WERI-Rb-1 (cell line): ENCODE results near the gene PLEKHA6.

Experiments
- DNase-seq: peaks from one replicate; pipeline ENCODE4 v3.0.0-alpha.2; 2020
- H3K27ac ChIP-seq: fragments of 250-450 bp; sonication (Bioruptor Pico); 2 replicates; pipeline ENCODE4 v1.5.1; 2020; ENCODE audit warnings: mild to moderate bottlenecking, moderate library complexity
- H3K27me3 ChIP-seq: fragments of 250-450 bp; sonication (Bioruptor Pico); 2 replicates; pipeline ENCODE4 v1.5.1; 2021; ENCODE audit warnings: mild to moderate bottlenecking, low read depth, moderate library complexity; ENCODE audit not compliant: insufficient read depth, severe bottlenecking
- H3K36me3 ChIP-seq: fragments of 250-450 bp; sonication (Bioruptor Pico); 2 replicates; pipeline ENCODE4 v1.5.1; 2020; ENCODE audit warnings: mild to moderate bottlenecking, moderate library complexity
- H3K4me3 ChIP-seq: 2 replicates; pipeline ENCODE4 v1.5.1; 2011; ENCODE audit warnings: low read depth, mild to moderate bottlenecking, control low read depth, low read length
- H3K9me3 ChIP-seq: fragments of 250-450 bp; sonication (Bioruptor Pico); 2 replicates; pipeline ENCODE4 v1.5.1; 2021; ENCODE audit warnings: mild to moderate bottlenecking, moderate library complexity; ENCODE audit not compliant: severe bottlenecking
- TF ChIP-seq, protein P1 (sequence below): IDR thresholded peaks from 2 replicates; pipeline ENCODE4 v1.5.1; 2011; ENCODE audit warnings: low read depth, mild to moderate bottlenecking, control low read depth, inconsistent platforms, low read length

The PLEKHA6 gene

GRCh38 chr1:204271970-204272369, 87.8 kb downstream of the PLEKHA6 start:
- no peak overlapping the region for H3K4me3 ChIP-seq
- TF ChIP-seq, protein P1, sequence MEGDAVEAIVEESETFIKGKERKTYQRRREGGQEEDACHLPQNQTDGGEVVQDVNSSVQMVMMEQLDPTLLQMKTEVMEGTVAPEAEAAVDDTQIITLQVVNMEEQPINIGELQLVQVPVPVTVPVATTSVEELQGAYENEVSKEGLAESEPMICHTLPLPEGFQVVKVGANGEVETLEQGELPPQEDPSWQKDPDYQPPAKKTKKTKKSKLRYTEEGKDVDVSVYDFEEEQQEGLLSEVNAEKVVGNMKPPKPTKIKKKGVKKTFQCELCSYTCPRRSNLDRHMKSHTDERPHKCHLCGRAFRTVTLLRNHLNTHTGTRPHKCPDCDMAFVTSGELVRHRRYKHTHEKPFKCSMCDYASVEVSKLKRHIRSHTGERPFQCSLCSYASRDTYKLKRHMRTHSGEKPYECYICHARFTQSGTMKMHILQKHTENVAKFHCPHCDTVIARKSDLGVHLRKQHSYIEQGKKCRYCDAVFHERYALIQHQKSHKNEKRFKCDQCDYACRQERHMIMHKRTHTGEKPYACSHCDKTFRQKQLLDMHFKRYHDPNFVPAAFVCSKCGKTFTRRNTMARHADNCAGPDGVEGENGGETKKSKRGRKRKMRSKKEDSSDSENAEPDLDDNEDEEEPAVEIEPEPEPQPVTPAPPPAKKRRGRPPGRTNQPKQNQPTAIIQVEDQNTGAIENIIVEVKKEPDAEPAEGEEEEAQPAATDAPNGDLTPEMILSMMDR: no peak
- no peaks in the 10 kb centered on the region for H3K27me3 ChIP-seq
- no peak for DNase-seq
- H3K27ac ChIP-seq: no peak overlapping the region
- no peaks in the 10 kb centered on the region for H3K9me3 ChIP-seq
- peaks cover 2% of the 10 kb centered on the region; the same call in 1 of the 2 replicates for H3K36me3 ChIP-seq

- DNase-seq: no peak
- no peak overlapping the region for H3K27ac ChIP-seq
- TF ChIP-seq, protein P1: no peak
Observed at GRCh38 chr1:204268101-204268500, 91.6 kb downstream of the PLEKHA6 start.

DNA sequence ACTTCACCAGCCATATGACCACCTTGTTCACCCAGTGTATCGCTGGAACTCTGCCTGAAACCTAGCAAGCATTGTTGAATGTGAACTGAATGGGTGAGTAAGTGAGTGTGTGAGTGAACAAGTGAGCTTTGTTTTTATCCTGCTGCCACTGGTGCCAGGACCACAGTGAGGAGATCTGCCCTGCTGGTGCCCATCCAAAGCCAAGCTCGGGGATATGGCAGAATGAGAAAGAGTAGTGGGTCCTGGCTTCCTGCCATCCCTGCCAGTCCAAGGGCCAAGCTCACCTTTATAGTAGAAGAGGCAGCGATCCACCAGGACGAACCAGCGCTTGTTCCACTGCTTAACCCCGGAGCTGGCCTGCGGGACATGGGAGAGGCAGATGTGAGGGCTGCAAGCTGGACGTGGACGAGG, 92.5 kb downstream of the PLEKHA6 start:
- Histone ChIP-seq H3K27ac (no peak overlapping the region), H3K4me3 (no peak overlapping the region), H3K27me3 (no peaks in the 10 kb centered on the region), H3K9me3 (no peaks in the 10 kb centered on the region), H3K36me3 (peaks cover 4% of the 10 kb centered on the region; the same call in 1 of the 2 replicates)
- TF ChIP-seq, protein P1: no peak
- DNase-seq: no peak

More at GRCh38 chr1:204268101-204268500, 91.6 kb downstream of the PLEKHA6 start:
- H3K4me3 ChIP-seq: no peak overlapping the region
- peaks cover 4% of the 10 kb centered on the region; the same call in 1 of the 2 replicates for H3K36me3 ChIP-seq
- no peaks in the 10 kb centered on the region for H3K27me3 ChIP-seq
- no peaks in the 10 kb centered on the region for H3K9me3 ChIP-seq

DNA sequence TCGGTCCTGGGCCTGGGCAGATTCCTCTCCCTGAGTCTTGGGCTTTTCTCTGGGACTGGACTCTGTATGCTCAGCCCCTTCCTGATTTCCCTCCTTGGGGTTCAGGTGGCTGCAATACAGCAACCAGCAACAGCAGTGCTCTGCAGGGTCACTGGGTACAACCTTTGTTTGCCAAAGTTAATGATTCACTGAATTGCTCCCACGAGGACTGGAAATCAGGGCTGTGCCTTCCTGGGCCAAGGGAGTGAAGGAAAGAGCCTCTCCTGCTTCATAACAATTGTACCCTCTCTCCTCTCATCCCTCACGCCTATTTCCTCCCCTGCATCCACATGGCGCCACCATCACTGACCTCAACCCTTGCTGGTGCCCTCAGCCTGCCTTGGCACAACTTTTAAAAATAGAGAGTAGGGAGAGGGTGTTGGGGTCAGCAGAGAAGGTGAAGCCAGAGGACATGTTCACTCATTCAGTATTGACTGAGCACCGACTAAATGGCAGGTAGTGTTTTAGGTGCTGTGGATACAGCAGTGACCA, 93.2 kb downstream of the PLEKHA6 start:
- no peak for DNase-seq
- H3K9me3 ChIP-seq: no peaks in the 10 kb centered on the region
- no peaks in the 10 kb centered on the region for H3K27me3 ChIP-seq
- H3K4me3 ChIP-seq: no peak overlapping the region
- H3K36me3 ChIP-seq: peaks cover 4% of the 10 kb centered on the region; the same call in 1 of the 2 replicates
- H3K27ac ChIP-seq: no peak overlapping the region
- TF ChIP-seq, protein P1: no peak

DNA sequence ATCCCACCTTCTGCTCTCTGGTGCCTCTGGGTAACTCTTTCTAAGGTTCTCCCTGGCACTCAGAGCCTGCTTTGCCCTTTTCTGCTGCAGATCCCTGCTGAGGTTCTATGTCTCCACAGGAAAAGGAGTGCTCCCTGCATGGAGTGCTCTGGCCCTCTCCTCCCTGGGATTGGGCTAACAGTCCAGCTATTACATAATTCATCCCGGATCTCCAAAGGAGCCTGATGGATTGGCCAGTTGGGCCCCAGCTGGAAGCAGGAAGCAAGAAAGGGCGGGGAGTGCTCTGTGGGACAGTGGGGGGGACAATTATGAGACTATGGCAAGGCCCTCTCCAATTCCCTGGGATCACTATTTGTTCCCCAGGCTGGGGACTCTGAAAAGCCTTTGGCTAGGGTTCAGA, 94.1 kb downstream of the PLEKHA6 start:
- Histone ChIP-seq H3K36me3 (peaks cover 4% of the 10 kb centered on the region; the same call in 1 of the 2 replicates), H3K27ac (no peak overlapping the region), H3K9me3 (no peaks in the 10 kb centered on the region), H3K27me3 (no peaks in the 10 kb centered on the region), H3K4me3 (no peak overlapping the region)
- DNase-seq: no peak
- TF ChIP-seq, protein P1: no peak

DNA sequence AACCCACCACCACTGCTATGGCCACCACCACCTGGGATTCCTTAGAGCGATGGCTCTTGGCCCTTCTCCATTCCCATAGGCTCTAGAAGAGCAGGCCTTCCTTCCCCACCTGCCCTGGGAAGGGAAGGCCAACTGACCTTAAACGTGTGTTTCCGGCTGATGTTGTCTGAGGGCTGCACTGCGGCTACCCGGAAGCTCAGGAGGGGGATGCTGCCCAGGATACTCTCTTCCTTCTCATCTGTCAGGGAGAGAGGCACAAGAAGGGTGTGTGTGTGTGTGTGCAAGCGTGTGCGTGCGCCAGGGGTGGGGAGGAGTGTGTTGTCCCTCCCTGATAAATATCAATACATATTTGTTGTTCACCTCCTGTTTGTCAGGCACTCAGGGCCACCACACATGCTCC, 94.9 kb downstream of the PLEKHA6 start:
- H3K9me3 ChIP-seq: no peaks in the 10 kb centered on the region
- no peaks in the 10 kb centered on the region for H3K27me3 ChIP-seq
- H3K36me3 ChIP-seq: peaks cover 7% of the 10 kb centered on the region; the same call in 1 of the 2 replicates
- TF ChIP-seq, protein P1: no peak
- DNase-seq: no peak
- no peak overlapping the region for H3K4me3 ChIP-seq
- H3K27ac ChIP-seq: no peak overlapping the region
